Measurements from ENCODE around the gene GMPS.
A peak's percentile ranks its signal among the peaks of the same experiment; 100 is the strongest.

GMPS gene

DNA sequence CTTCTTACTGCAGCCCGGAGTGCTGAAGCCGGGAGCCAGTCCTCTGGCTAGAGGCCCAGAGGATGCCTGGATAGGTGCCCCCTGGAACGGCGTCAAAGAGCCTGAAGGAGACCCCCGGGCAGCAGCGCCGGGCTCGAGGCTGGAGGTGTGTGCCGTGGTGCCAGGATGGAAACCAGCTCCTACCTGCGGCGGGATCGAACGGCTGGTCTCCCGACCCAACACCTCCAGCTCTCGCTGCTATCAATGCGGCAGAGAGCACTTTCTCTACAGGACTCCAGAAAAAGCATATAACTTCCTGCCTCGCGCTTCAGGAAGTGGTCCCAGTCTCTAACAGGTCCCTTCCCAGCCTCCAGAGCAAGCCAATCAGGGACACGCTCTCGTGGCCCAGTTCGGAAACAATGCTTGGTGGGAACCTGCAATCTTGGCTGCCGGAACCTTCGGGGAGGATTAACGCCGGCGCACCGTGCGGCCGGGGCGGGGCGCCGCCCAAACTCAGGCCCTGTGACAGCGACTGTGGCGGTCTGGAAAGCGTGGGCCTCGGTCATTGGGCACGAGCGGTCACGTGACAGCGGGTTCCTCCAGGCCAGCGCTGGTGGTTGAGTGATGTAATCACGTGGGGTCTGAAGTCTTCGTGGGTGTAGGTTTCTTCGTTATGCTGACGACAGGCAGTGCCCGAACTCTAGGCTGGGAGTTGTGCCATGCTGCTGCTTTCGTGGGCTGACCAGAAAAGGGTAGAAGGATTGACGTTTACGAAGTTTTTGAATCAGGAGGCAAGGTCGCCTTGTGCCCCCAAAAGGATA lies 16.1 kb upstream of the GMPS start, which contains the start of gene SLC33A1:
Gene SLC33A1, minus strand, starts transcription at position 287 of the 800 bp plus-strand sequence. CDS start 430 bp downstream, outside the sequence.
- TF ChIP-seq, protein P1, sequence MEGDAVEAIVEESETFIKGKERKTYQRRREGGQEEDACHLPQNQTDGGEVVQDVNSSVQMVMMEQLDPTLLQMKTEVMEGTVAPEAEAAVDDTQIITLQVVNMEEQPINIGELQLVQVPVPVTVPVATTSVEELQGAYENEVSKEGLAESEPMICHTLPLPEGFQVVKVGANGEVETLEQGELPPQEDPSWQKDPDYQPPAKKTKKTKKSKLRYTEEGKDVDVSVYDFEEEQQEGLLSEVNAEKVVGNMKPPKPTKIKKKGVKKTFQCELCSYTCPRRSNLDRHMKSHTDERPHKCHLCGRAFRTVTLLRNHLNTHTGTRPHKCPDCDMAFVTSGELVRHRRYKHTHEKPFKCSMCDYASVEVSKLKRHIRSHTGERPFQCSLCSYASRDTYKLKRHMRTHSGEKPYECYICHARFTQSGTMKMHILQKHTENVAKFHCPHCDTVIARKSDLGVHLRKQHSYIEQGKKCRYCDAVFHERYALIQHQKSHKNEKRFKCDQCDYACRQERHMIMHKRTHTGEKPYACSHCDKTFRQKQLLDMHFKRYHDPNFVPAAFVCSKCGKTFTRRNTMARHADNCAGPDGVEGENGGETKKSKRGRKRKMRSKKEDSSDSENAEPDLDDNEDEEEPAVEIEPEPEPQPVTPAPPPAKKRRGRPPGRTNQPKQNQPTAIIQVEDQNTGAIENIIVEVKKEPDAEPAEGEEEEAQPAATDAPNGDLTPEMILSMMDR (IDR thresholded peaks at IDR 0.05) = no peak

- TF ChIP-seq, protein P1 (IDR thresholded peaks at IDR 0.05) = peak; percentile 23; the same call in 1 of the 2 replicates
Measured at GRCh38 chr3:155859859-155860258, 10.6 kb upstream of the GMPS start.

GRCh38 chr3:155861476-155862183 lies 8.8 kb upstream of the GMPS start:
- TF ChIP-seq, protein P1 (IDR thresholded peaks at IDR 0.05) = no peak

GRCh38 chr3:155863072-155863784 lies 7.2 kb upstream of the GMPS start:
- TF ChIP-seq, protein P1 (IDR thresholded peaks at IDR 0.05) = no peak

DNA sequence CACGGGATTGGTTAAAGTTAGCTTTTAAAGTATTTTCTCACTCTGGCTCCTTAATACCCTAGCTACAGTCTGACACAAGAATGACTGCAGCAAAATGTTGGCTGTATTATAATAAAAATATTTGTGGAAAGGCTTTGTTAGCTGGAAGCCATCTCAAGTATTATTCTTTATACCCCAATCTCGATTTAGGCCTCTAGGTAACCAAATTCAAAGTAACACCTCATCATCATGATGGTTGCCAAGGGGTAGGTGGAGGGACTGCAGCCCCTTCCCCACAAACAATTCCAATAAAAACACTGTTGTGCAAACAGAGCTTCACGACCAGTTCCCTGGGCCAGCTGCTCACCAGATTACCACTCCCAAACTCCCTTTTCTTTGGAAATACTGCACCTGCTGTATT lies 759 bp upstream of the GMPS start:
- TF ChIP-seq, protein P1 (IDR thresholded peaks at IDR 0.05) = no peak

GRCh38 chr3:155870945-155871745 lies 695 bp downstream of the GMPS start:
- TF ChIP-seq, protein P1 (IDR thresholded peaks at IDR 0.05) = no peak

GRCh38 chr3:155871746-155872158 lies 1.3 kb downstream of the GMPS start:
- TF ChIP-seq, protein P1 (IDR thresholded peaks at IDR 0.05) = no peak

Data from LNCAP (cell line).